HEK293T (cell line): Measurements from ENCODE around the gene CHURC1.

Source experiments
- ARNT ChIP-seq: fragments of 450-650 bp; IDR thresholded peaks from 2 replicates; pipeline ENCODE4 v1.6.1; 2017; ENCODE audit warnings: mild to moderate bottlenecking
- BHLHE40 ChIP-seq: fragments of 450-650 bp; IDR thresholded peaks from 2 replicates; pipeline ENCODE4 v1.6.1; 2016; ENCODE audit warnings: mild to moderate bottlenecking, moderate library complexity, borderline replicate concordance
- CTBP1 ChIP-seq: fragments of 450-650 bp; IDR thresholded peaks from 2 replicates; pipeline ENCODE4 v1.6.1; 2016; ENCODE audit warnings: borderline replicate concordance
- ELF4 ChIP-seq: fragments of 450-650 bp; IDR thresholded peaks from 2 replicates; pipeline ENCODE4 v1.6.1; 2017; ENCODE audit warnings: antibody characterized with exemption
- FOXA1 ChIP-seq: fragments of 450-650 bp; IDR thresholded peaks from 2 replicates; pipeline ENCODE4 v1.6.1; 2016; ENCODE audit warnings: mild to moderate bottlenecking
- FOXK2 ChIP-seq: fragments of 450-650 bp; IDR thresholded peaks from 2 replicates; pipeline ENCODE4 v1.6.1; 2016; ENCODE audit warnings: mild to moderate bottlenecking
- FOXM1 ChIP-seq: fragments of 450-650 bp; IDR thresholded peaks from 2 replicates; pipeline ENCODE4 v1.6.1; 2017; ENCODE audit warnings: mild to moderate bottlenecking, borderline replicate concordance
- L3MBTL2 ChIP-seq: fragments of 450-650 bp; conservative IDR thresholded peaks from 2 replicates; pipeline ENCODE4 v1.6.1; 2016; ENCODE audit warnings: mild to moderate bottlenecking
- NFRKB ChIP-seq: fragments of 450-650 bp; IDR thresholded peaks from 2 replicates; pipeline ENCODE4 v1.6.1; 2016; ENCODE audit warnings: mild to moderate bottlenecking, moderate library complexity
- SP1 ChIP-seq: fragments of 450-650 bp; IDR thresholded peaks from 2 replicates; pipeline ENCODE4 v1.6.1; 2017
- SUZ12 ChIP-seq: fragments of 450-650 bp; IDR thresholded peaks from 2 replicates; pipeline ENCODE4 v1.6.1; 2016; ENCODE audit warnings: mild to moderate bottlenecking
- TARDBP ChIP-seq: fragments of 450-650 bp; IDR thresholded peaks from 2 replicates; pipeline ENCODE4 v1.6.1; 2016
- ZNF384 ChIP-seq: fragments of 450-650 bp; IDR thresholded peaks from 2 replicates; pipeline ENCODE4 v1.6.1; 2016

GRCh38 chr14:64929014-64929359 lies 14.7 kb downstream of the CHURC1 start:
- TF ChIP-seq ELF4 (no peak), SP1 (no peak), BHLHE40 (no peak), NFRKB (no peak), SUZ12 (no peak), FOXA1 (no peak), ARNT (no peak), ZNF384 (no peak), FOXK2 (no peak), CTBP1 (no peak), TARDBP (no peak), L3MBTL2 (no peak), FOXM1 (no peak)
